HCT116 (cell line): ENCODE data around the gene C16orf95. TPM values are rescaled to one million over a fixed set of nuclear protein-coding genes. Genes with fewer than 3 reads are reported as not detected.

ENCODE experiments used
- ATAC-seq: fragments of 200-7000 bp; cut with Tn5 transposase; 2 replicates; pipeline ENCODE4 v1.9.1; 2020; ENCODE audit warnings: mild to moderate bottlenecking, moderate library complexity
- BruUV-seq: library from RNA; stranded (reverse); fragments of 400-500 nt; replicated peaks from 2 replicates; lab custom pipeline; 2021; lab: Mats Ljungman, UMichigan
- CTCF ChIA-PET: fragments of 300-600 bp; sonication (Branson Sonifier 250); formaldehyde crosslinking; loops from one replicate; lab custom pipeline; 2021; ENCODE audit warnings: antibody characterized with exemption; lab: Charles Lee
- POLR2A ChIA-PET: fragments of 300-600, 350-600 bp; sonication (Branson Sonifier 250); formaldehyde crosslinking; loops from one replicate; lab custom pipeline; 2021; ENCODE audit warnings: antibody characterized with exemption; lab: Charles Lee
- RAD21 ChIA-PET, 2 experiments: fragments of 300-600 bp; sonication (Branson Sonifier 250); formaldehyde crosslinking; loops; one replicate each; lab custom pipeline; 2023; ENCODE audit warnings: low total read pairs in 2 of 2; ENCODE audit not compliant: uncharacterized antibody in 2 of 2, unreplicated experiment in 2 of 2, low non-redundant PET in 1 of 2; lab: Charles Lee
- DNase-seq: peaks from one replicate; pipeline ENCODE4 v3.0.0-alpha.2; 2010; ENCODE audit warnings: low read depth, low spot score
- H2AFZ ChIP-seq: fragments of 200-600 bp; shearing (Covaris generic), sonication (generic); 2 replicates; pipeline ENCODE4 v1.6.1; 2017; ENCODE audit warnings: low read depth, mixed run types, mixed read lengths, antibody characterized with exemption, low read length; ENCODE audit not compliant: poor library complexity, severe bottlenecking
- H3K27ac ChIP-seq: 2 replicates; pipeline ENCODE4 v1.5.1; 2012; ENCODE audit warnings: low read depth, low read length
- H3K27me3 ChIP-seq: fragments of 200-600 bp; sonication (generic); 2 replicates; pipeline ENCODE4 v1.6.1; 2016; ENCODE audit warnings: mixed run types, low read length, mixed read lengths; ENCODE audit not compliant: insufficient read depth
- H3K36me3 ChIP-seq, 2 experiments: fragments of 200-500 bp in 1 of 2; fragments of 200-600 bp in 1 of 2; sonication (Bioruptor generic) in 1 of 2; sonication (generic) in 1 of 2; 2 replicates each; pipeline versions ENCODE4 v1.5.1 to v1.6.1; 2014 to 2016; ENCODE audit warnings: low read length in 2 of 2, inconsistent platforms in 1 of 2, mixed read lengths in 1 of 2, mixed run types in 1 of 2; ENCODE audit not compliant: insufficient read depth in 2 of 2, control insufficient read depth in 1 of 2
- H3K4me1 ChIP-seq, 2 experiments: fragments of 200-600 bp in 1 of 2; sonication (generic) in 1 of 2; 2 replicates each; pipeline versions ENCODE4 v1.5.1 to v1.6.1; 2012 to 2017; ENCODE audit warnings: low read length in 2 of 2, inconsistent platforms in 1 of 2, mild to moderate bottlenecking in 1 of 2, mixed read lengths in 1 of 2, mixed run types in 1 of 2, moderate library complexity in 1 of 2; ENCODE audit not compliant: insufficient read depth in 2 of 2, control insufficient read depth in 1 of 2
- H3K4me2 ChIP-seq: fragments of 200-600 bp; sonication (generic); 2 replicates; pipeline ENCODE4 v1.6.1; 2017; ENCODE audit warnings: mixed run types, low read length, mixed read lengths
- H3K4me3 ChIP-seq, 2 experiments: fragments of 200-600 bp in 1 of 2; sonication (generic) in 1 of 2; replicated peaks in 1 of 2; 2 replicates each; pipeline ENCODE4 v1.5.1; 2011 to 2016; ENCODE audit warnings: low read length in 2 of 2, control low read depth in 1 of 2, low read depth in 1 of 2, mild to moderate bottlenecking in 1 of 2, mixed read lengths in 1 of 2, mixed run types in 1 of 2
- H3K79me2 ChIP-seq: fragments of 200-600 bp; sonication (generic); 2 replicates; pipeline ENCODE4 v1.6.1; 2017; ENCODE audit warnings: mild to moderate bottlenecking, mixed run types, low read length, moderate library complexity, mixed read lengths; ENCODE audit not compliant: insufficient read depth
- H3K9ac ChIP-seq: fragments of 200-600 bp; sonication (generic); 2 replicates; pipeline ENCODE4 v1.6.1; 2016; ENCODE audit warnings: low read length, mixed read lengths
- H3K9me2 ChIP-seq: fragments of 200-600 bp; sonication (generic), shearing (Covaris generic); 2 replicates; pipeline ENCODE4 v1.6.1; 2017; ENCODE audit warnings: mixed run types, mild to moderate bottlenecking, moderate library complexity; ENCODE audit not compliant: insufficient read depth
- H3K9me3 ChIP-seq, 2 experiments: fragments of 200-500 bp in 1 of 2; fragments of 200-600 bp in 1 of 2; sonication (Bioruptor generic) in 1 of 2; sonication (generic) in 1 of 2; 2 replicates each; pipeline ENCODE4 v1.6.1; 2014 to 2017; ENCODE audit warnings: low read length in 2 of 2, mixed read lengths in 2 of 2, inconsistent platforms in 1 of 2, low read depth in 1 of 2, mild to moderate bottlenecking in 1 of 2, mixed run types in 1 of 2, moderate library complexity in 1 of 2; ENCODE audit not compliant: control insufficient read depth in 1 of 2, insufficient read depth in 1 of 2
- H4K20me1 ChIP-seq: fragments of 200-600 bp; sonication (generic), shearing (Covaris generic); 2 replicates; pipeline ENCODE4 v1.6.1; 2017; ENCODE audit warnings: mixed run types, mild to moderate bottlenecking, moderate library complexity; ENCODE audit not compliant: insufficient read depth
- CBX3 ChIP-seq: IDR thresholded peaks from 2 replicates; pipeline ENCODE4 v1.6.1; 2012; ENCODE audit warnings: low read depth
- CEBPB ChIP-seq: IDR thresholded peaks from 2 replicates; pipeline ENCODE4 v1.6.1; 2012; ENCODE audit warnings: low read depth
- EGR1 ChIP-seq: IDR thresholded peaks from 2 replicates; pipeline ENCODE4 v1.6.1; 2012; ENCODE audit warnings: low read depth
- ELF1 ChIP-seq: IDR thresholded peaks from 2 replicates; pipeline ENCODE4 v1.6.1; 2012; ENCODE audit warnings: low read depth, borderline replicate concordance
- EZH2 ChIP-seq: fragments of 200-600 bp; sonication (generic); IDR thresholded peaks from 2 replicates; pipeline ENCODE4 v1.6.1; 2017; ENCODE audit warnings: antibody characterized with exemption, mixed run types
- EZH2phosphoT487 ChIP-seq: fragments of 200-600 bp; IDR thresholded peaks from 2 replicates; pipeline ENCODE4 v1.6.1; 2018; ENCODE audit warnings: antibody characterized with exemption, borderline replicate concordance
- FOSL1 ChIP-seq: IDR thresholded peaks from 2 replicates; pipeline ENCODE4 v1.6.1; 2012; ENCODE audit warnings: low read depth
- POLR2A ChIP-seq: IDR thresholded peaks from 2 replicates; pipeline ENCODE4 v1.7.0; 2011; ENCODE audit warnings: borderline replicate concordance; ENCODE audit not compliant: insufficient read depth, insufficient read length; ENCODE audit errors: extremely low read depth
- POLR2AphosphoS5 ChIP-seq: IDR thresholded peaks from 2 replicates; pipeline ENCODE4 v1.6.1; 2011; ENCODE audit warnings: mild to moderate bottlenecking, low read depth, low read length, moderate library complexity
- RAD21 ChIP-seq: IDR thresholded peaks from 2 replicates; pipeline ENCODE4 v1.6.1; 2012; ENCODE audit warnings: low read depth, mild to moderate bottlenecking
- SIN3A ChIP-seq: IDR thresholded peaks from 2 replicates; pipeline ENCODE4 v1.6.1; 2012; ENCODE audit warnings: low read depth
- SP1 ChIP-seq: IDR thresholded peaks from 2 replicates; pipeline ENCODE4 v1.6.1; 2012; ENCODE audit warnings: low read depth
- SRF ChIP-seq: IDR thresholded peaks from 2 replicates; pipeline ENCODE4 v1.6.1; 2012; ENCODE audit warnings: low read depth
- TCF7L2 ChIP-seq: IDR thresholded peaks from 2 replicates; pipeline ENCODE4 v1.7.0; 2011; ENCODE audit warnings: borderline replicate concordance, inconsistent platforms; ENCODE audit not compliant: insufficient read depth, insufficient read length; ENCODE audit errors: extremely low read depth
- ZNF274 ChIP-seq: fragments of 200-500 bp; sonication (Bioruptor generic); IDR thresholded peaks from 2 replicates; pipeline ENCODE4 v1.6.1; 2014; ENCODE audit warnings: mild to moderate bottlenecking, low read depth, low read length, inconsistent platforms
- intact Hi-C: fragments of 100-400 bp; cut with micrococcal nuclease; formaldehyde crosslinking; loops from 2 replicates; pipeline ENCODE4 v1.10.0; 2022
- total RNA-seq: library from RNA; stranded (reverse); gene quantifications from one replicate; pipeline ENCODE4 v1.2.1, GENCODE V29; 2021; ENCODE audit not compliant: unreplicated experiment
- TF ChIP-seq, protein P1 (sequence below), 3 experiments: fragments of 200-600 bp in 1 of 3; sonication (generic) in 1 of 3; IDR thresholded peaks in 2 of 3; conservative IDR thresholded peaks in 1 of 3; 2 replicates each; pipeline ENCODE4 v1.5.1; 2012 to 2017; ENCODE audit warnings: low read depth in 2 of 3, low read length in 2 of 3, antibody characterized with exemption in 1 of 3, borderline replicate concordance in 1 of 3, control low read depth in 1 of 3, mild to moderate bottlenecking in 1 of 3, mixed read lengths in 1 of 3, mixed run types in 1 of 3, moderate library complexity in 1 of 3; ENCODE audit not compliant: insufficient read depth in 1 of 3
- TF ChIP-seq, protein P2 (sequence below): IDR thresholded peaks from 2 replicates; pipeline ENCODE4 v1.6.1; 2012
- TF ChIP-seq, protein P3 (sequence below): IDR thresholded peaks from 2 replicates; pipeline ENCODE4 v1.6.1; 2012
- TF ChIP-seq, protein P4 (sequence below): IDR thresholded peaks from 2 replicates; pipeline ENCODE4 v1.6.1; 2012; ENCODE audit warnings: low read depth

C16orf95 gene
- total RNA-seq, 1 experiment from 2014 or later, result 12.2 TPM

DNA sequence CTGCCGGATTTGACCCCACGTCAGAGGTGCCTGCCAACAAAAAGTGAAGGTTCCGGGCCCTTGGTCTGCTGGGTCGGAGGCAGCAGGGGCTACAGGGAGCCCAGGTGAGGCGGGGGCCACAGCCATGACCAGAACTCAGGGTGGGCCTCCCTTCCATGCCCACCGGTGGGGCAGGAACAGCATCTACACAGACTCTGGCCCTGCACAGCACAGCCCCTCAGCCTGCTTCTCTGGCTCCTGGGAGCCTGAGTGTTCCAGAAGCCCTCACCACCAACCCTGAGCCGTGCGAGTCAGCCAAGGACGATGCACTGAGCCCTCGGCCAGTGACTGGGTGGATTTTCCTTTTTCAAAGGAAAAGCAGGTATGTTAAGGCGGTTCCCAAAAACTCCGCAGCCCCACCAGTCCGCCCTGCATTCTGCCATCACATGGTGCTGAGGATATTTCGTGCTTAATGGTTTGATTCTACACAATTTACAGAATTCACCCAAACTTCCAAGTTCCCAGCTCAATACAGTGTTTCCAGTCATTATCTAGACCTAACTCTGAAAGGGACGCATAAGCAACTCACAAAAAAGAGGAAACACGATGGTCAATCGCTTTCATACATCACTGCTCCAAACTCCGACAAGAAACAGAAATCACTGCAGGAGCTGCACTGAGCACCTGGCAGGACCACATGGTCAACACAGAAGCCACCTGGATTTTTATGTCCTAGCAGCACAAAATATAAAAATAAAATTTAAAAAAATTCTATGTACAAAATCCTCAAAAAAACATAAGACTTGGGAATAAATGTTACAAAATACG, 19.4 kb upstream of the C16orf95 start:
- no TSS peak for BruUV-seq
- DNase-seq, result no peak
- ChIA-PET CTCF (no interaction called here), POLR2A (no interaction called here), RAD21 (no interaction called here)
- H3K9me3 ChIP-seq, result no peaks in the 10 kb centered on the region
- no peak overlapping the region for H3K9ac ChIP-seq
- intact Hi-C loops, result no loop called here
- H3K4me3 ChIP-seq, result no peak overlapping the region
- no peak overlapping the region for H3K27ac ChIP-seq
- peaks cover 15% of the 10 kb centered on the region; the same call in 1 of the 2 replicates for H3K79me2 ChIP-seq
- no peak overlapping the region for H2AFZ ChIP-seq
- TF ChIP-seq FOSL1 (no peak), SIN3A (no peak), ELF1 (no peak), CBX3 (no peak), SRF (no peak), EZH2 (no peak), RAD21 (no peak), CEBPB (no peak), POLR2A (no peak), EGR1 (no peak), SP1 (no peak), TCF7L2 (no peak), EZH2phosphoT487 (no peak), ZNF274 (no peak), POLR2AphosphoS5 (no peak)
- TF ChIP-seq, protein P1, sequence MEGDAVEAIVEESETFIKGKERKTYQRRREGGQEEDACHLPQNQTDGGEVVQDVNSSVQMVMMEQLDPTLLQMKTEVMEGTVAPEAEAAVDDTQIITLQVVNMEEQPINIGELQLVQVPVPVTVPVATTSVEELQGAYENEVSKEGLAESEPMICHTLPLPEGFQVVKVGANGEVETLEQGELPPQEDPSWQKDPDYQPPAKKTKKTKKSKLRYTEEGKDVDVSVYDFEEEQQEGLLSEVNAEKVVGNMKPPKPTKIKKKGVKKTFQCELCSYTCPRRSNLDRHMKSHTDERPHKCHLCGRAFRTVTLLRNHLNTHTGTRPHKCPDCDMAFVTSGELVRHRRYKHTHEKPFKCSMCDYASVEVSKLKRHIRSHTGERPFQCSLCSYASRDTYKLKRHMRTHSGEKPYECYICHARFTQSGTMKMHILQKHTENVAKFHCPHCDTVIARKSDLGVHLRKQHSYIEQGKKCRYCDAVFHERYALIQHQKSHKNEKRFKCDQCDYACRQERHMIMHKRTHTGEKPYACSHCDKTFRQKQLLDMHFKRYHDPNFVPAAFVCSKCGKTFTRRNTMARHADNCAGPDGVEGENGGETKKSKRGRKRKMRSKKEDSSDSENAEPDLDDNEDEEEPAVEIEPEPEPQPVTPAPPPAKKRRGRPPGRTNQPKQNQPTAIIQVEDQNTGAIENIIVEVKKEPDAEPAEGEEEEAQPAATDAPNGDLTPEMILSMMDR (IDR thresholded peaks at IDR 0.05 in 2 of 3, conservative IDR thresholded peaks at IDR 0.05 in 1 of 3; ENCODE audit: borderline replicate concordance in 1 of 3, insufficient read depth in 1 of 3, low read depth in 2 of 3, low read length in 2 of 3), result no peak
- TF ChIP-seq, protein P2, sequence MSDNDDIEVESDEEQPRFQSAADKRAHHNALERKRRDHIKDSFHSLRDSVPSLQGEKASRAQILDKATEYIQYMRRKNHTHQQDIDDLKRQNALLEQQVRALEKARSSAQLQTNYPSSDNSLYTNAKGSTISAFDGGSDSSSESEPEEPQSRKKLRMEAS, result no peak
- TF ChIP-seq, protein P3, sequence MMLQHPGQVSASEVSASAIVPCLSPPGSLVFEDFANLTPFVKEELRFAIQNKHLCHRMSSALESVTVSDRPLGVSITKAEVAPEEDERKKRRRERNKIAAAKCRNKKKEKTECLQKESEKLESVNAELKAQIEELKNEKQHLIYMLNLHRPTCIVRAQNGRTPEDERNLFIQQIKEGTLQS, result no peak
- TF ChIP-seq, protein P4, sequence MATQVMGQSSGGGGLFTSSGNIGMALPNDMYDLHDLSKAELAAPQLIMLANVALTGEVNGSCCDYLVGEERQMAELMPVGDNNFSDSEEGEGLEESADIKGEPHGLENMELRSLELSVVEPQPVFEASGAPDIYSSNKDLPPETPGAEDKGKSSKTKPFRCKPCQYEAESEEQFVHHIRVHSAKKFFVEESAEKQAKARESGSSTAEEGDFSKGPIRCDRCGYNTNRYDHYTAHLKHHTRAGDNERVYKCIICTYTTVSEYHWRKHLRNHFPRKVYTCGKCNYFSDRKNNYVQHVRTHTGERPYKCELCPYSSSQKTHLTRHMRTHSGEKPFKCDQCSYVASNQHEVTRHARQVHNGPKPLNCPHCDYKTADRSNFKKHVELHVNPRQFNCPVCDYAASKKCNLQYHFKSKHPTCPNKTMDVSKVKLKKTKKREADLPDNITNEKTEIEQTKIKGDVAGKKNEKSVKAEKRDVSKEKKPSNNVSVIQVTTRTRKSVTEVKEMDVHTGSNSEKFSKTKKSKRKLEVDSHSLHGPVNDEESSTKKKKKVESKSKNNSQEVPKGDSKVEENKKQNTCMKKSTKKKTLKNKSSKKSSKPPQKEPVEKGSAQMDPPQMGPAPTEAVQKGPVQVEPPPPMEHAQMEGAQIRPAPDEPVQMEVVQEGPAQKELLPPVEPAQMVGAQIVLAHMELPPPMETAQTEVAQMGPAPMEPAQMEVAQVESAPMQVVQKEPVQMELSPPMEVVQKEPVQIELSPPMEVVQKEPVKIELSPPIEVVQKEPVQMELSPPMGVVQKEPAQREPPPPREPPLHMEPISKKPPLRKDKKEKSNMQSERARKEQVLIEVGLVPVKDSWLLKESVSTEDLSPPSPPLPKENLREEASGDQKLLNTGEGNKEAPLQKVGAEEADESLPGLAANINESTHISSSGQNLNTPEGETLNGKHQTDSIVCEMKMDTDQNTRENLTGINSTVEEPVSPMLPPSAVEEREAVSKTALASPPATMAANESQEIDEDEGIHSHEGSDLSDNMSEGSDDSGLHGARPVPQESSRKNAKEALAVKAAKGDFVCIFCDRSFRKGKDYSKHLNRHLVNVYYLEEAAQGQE, result no peak
- TF ChIP-seq, all 23 proteins: peak for 0
- Histone ChIP-seq H3K36me3 (peaks cover 15 to 24% of the 10 kb centered on the region in 2 experiments; a peak in 3 of 4 replicates), H3K27me3 (no peaks in the 10 kb centered on the region), H4K20me1 (no peaks in the 10 kb centered on the region), H3K4me2 (no peak overlapping the region), H3K4me1 (no peaks in the 10 kb centered on the region; a peak in 1 of 4 replicates), H3K9me2 (no peaks in the 10 kb centered on the region)
- no peak for ATAC-seq
